GM12878 (cell line): ENCODE results near the gene RAD1. TPM values are rescaled to one million over a fixed set of nuclear protein-coding genes. Genes with fewer than 3 reads are reported as not detected.

Experiments used
- ATAC-seq: fragments of 200-7000 bp; cut with Tn5 transposase; 3 replicates; pipeline ENCODE4 v1.9.1; 2020; ENCODE audit warnings: mild to moderate bottlenecking, moderate library complexity
- BruUV-seq: library from RNA; stranded (reverse); fragments of 400-500 nt; replicated peaks from 2 replicates; lab custom pipeline; 2021; lab: Mats Ljungman, UMichigan
- CTCF ChIA-PET: fragments of 300-600 bp; sonication (Branson Sonifier 250); formaldehyde crosslinking; extraction: SDS; loops from one replicate; lab custom pipeline; 2021; ENCODE audit warnings: inconsistent platforms; lab: Yijun Ruan, JAX
- POLR2A ChIA-PET: fragments of 350-600 bp; formaldehyde crosslinking; extraction: SDS; loops from one replicate; lab custom pipeline; 2021; ENCODE audit warnings: inconsistent platforms; lab: Charles Lee
- RAD21 ChIA-PET: fragments of 300-600 bp; sonication (Branson Sonifier 250); formaldehyde crosslinking; loops from one replicate; lab custom pipeline; 2023; ENCODE audit warnings: antibody characterized with exemption; ENCODE audit not compliant: unreplicated experiment; lab: Charles Lee
- SMC1A ChIA-PET: fragments of 300-600 bp; sonication (Branson Sonifier 250); formaldehyde crosslinking; loops from one replicate; lab custom pipeline; 2023; ENCODE audit not compliant: unreplicated experiment, uncharacterized antibody; lab: Charles Lee
- DNase-seq: peaks from one replicate; pipeline ENCODE4 v3.0.0-alpha.2; 2011; ENCODE audit warnings: low read depth, low spot score
- FAIRE-seq: peaks from 3 replicates; lab custom pipeline; 2011; peaks lifted over from hg19 to GRCh38; lab: Jason Lieb, UNC
- H2AFZ ChIP-seq: 2 replicates; pipeline ENCODE4 v1.6.0; 2011; ENCODE audit warnings: low read depth, low read length, control low read depth; ENCODE audit not compliant: control insufficient read depth
- H3K27ac ChIP-seq: 2 replicates; pipeline ENCODE4 v1.5.1; 2011; ENCODE audit warnings: control low read depth; ENCODE audit not compliant: control insufficient read depth, insufficient read depth
- H3K27me3 ChIP-seq, 2 experiments: replicated peaks in 1 of 2; 2 replicates each; pipeline versions ENCODE4 v1.6.0 to v1.6.1; 2011; ENCODE audit warnings: low read length in 1 of 2; ENCODE audit not compliant: control insufficient read depth in 2 of 2, insufficient read depth in 2 of 2
- H3K36me3 ChIP-seq, 2 experiments: 2 replicates each; pipeline ENCODE4 v1.5.1; 2011; ENCODE audit warnings: low read length in 1 of 2; ENCODE audit not compliant: control insufficient read depth in 2 of 2, insufficient read depth in 2 of 2
- H3K4me1 ChIP-seq: 2 replicates; pipeline ENCODE4 v1.6.1; 2011; ENCODE audit warnings: mild to moderate bottlenecking, low read length, moderate library complexity, mixed read lengths; ENCODE audit not compliant: control insufficient read depth, insufficient read depth
- H3K4me2 ChIP-seq: 2 replicates; pipeline ENCODE4 v1.6.0; 2011; ENCODE audit warnings: control low read depth; ENCODE audit not compliant: control insufficient read depth, insufficient read depth
- H3K4me3 ChIP-seq: fragments of 200-600 bp; sonication (generic); 2 replicates; pipeline ENCODE4 v1.5.1; 2016
- H3K79me2 ChIP-seq: 2 replicates; pipeline ENCODE4 v1.6.0; 2011; ENCODE audit warnings: low read length; ENCODE audit not compliant: control insufficient read depth, insufficient read depth
- H3K9ac ChIP-seq: 2 replicates; pipeline ENCODE4 v1.8.0; 2011; ENCODE audit warnings: low read length, control low read depth, mixed read lengths; ENCODE audit not compliant: control insufficient read depth, insufficient read depth
- H3K9me3 ChIP-seq: replicated peaks from 3 replicates; pipeline ENCODE4 v1.5.1; 2011; ENCODE audit warnings: mild to moderate bottlenecking, low read length; ENCODE audit not compliant: control insufficient read depth, insufficient read depth
- H4K20me1 ChIP-seq: 2 replicates; pipeline ENCODE4 v1.6.0; 2011; ENCODE audit not compliant: control insufficient read depth, insufficient read depth
- MAX ChIP-seq: IDR thresholded peaks from 2 replicates; pipeline ENCODE4 v1.6.1; 2012; ENCODE audit warnings: low read depth, low read length, improper control_type of control experiment
- MXI1 ChIP-seq: fragments of 150-350 bp; IDR thresholded peaks from 2 replicates; pipeline ENCODE4 v1.6.1; 2011; ENCODE audit warnings: low read depth, mild to moderate bottlenecking, inconsistent platforms, low read length, improper control_type of control experiment
- RB1 ChIP-seq: fragments of 450-650 bp; formaldehyde crosslinking; IDR thresholded peaks from 2 replicates; pipeline ENCODE4 v1.6.1; 2017; ENCODE audit warnings: mild to moderate bottlenecking, borderline replicate concordance
- RELB ChIP-seq: fragments of 450-650 bp; IDR thresholded peaks from 2 replicates; pipeline ENCODE4 v1.6.1; 2017; ENCODE audit warnings: low read depth, mild to moderate bottlenecking, moderate library complexity
- WGBS: methylation state at CpG from one replicate; pipeline ENCODE4 v1.1.6; 2016; ENCODE audit warnings: low lambda C conversion rate; ENCODE audit not compliant: insufficient replicate concordance, insufficient coverage; ENCODE audit errors: missing lambda C conversion rate; 5-methylcytosine and 5-hydroxymethylcytosine counted together
- in situ Hi-C: fragments of 300-500 bp; cut with MboI; formaldehyde crosslinking; loops from 9 replicates; pipeline ENCODE4 v1.14.3; 2018; ENCODE audit warnings: mixed read lengths
- intact Hi-C: fragments of 100-400 bp; cut with micrococcal nuclease; formaldehyde crosslinking; loops from one replicate; pipeline ENCODE4 v1.14.2; 2022; ENCODE audit not compliant: unreplicated experiment
- polyA plus RNA-seq, 11 experiments: library from polyadenylated mRNA; depleted of rRNA in 4 of 11; unstranded in 6 of 11; stranded (reverse) in 5 of 11; fragments of >200 nt; fragmentation: Nextera tagmentation in 4 of 11; fragmentation: Illumina TruSeq in 1 of 11; extraction: Ambion mirVana in 4 of 11; extraction: Trizol in 1 of 11; gene quantifications; 1 replicate in 1 of 11; 2 replicates in 10 of 11; pipeline versions ENCODE4 v1.2.1 to v1.2.3, GENCODE V29; 2011 to 2016; ENCODE audit warnings: inconsistent platforms in 2 of 11, missing spikeins in 2 of 11, low read depth in 1 of 11
- total RNA-seq, 4 experiments: library from RNA; depleted of rRNA in 3 of 4; stranded (reverse); fragments of >200 nt in 3 of 4; fragmentation: Illumina TruSeq in 1 of 4; extraction: Trizol in 1 of 4; gene quantifications; 2 replicates each; pipeline versions ENCODE4 v1.2.1 to v1.2.3, GENCODE V29; 2013 to 2021

RAD1 gene
- total and polyA plus RNA-seq, 10 of the 15 experiments (the other 5 are each of a cell fraction or from before 2014, with no cell fraction given), result 21.1 to 58.4 (median 37.2) TPM

GRCh38 chr5:34915856-34916192 lies 520 bp upstream of the RAD1 start (continued):
- TF ChIP-seq RELB (peak; percentile 67), RB1 (no peak)

- Histone ChIP-seq H3K27ac (peak overlapping the region; percentile 90), H4K20me1 (no peaks in the 10 kb centered on the region), H2AFZ (peak overlapping the region; percentile 96), H3K4me3 (peak overlapping the region; percentile 100), H3K4me2 (peak overlapping the region; percentile 60), H3K9me3 (no peaks in the 10 kb centered on the region), H3K4me1 (peaks cover 6% of the 10 kb centered on the region; the same call in 1 of the 2 replicates), H3K27me3 (no peaks in the 10 kb centered on the region), H3K9ac (peak overlapping the region; percentile 96), H3K36me3 (peaks cover 0 to 2% of the 10 kb centered on the region in 2 experiments; a peak in 1 of 4 replicates), H3K79me2 (peaks cover 64% of the 10 kb centered on the region)
- ATAC-seq, result peak; percentile 35
- no TSS peak for BruUV-seq
- TF ChIP-seq MXI1 (peak; percentile 51; the same call in 1 of the 2 replicates), MAX (no peak)
- WGBS, result under 1% methylated on average over 20 of the region's 20 CpGs
- intact Hi-C loops (loop anchor here (2.0 to 10.0 kb wide), 3 partner anchors 14 to 910 kb away; partner anchors contain the start of genes AMACR and DNAJC21), in situ Hi-C loops (loop anchor here (10.0 to 25.0 kb wide), 3 partner anchors 427 to 1470 kb away; partner anchors contain the start of genes AMACR and TARS1)
- POLR2A ChIA-PET, result interaction anchor here (0.5 to 5.3 kb wide), 5 partner anchors 10 to 722 kb away, joined by 3 to 79 read pairs (median 5); partner anchors contain the start of gene DNAJC21
- DNase-seq, result no peak
- CTCF ChIA-PET, result interaction anchor here (0.9 to 2.9 kb wide), 8 partner anchors 15 to 429 kb away, joined by 3 to 13 read pairs (median 4); partner anchors contain the start of gene DNAJC21
- FAIRE-seq, result no peak
- SMC1A ChIA-PET, result interaction anchor here (0.7 to 4.5 kb wide), 10 partner anchors 9 to 416 kb away, joined by 3 to 27 read pairs (median 3); no protein-coding TSS in a partner anchor
- RAD21 ChIA-PET, result interaction anchor here (1.0 to 3.8 kb wide), 5 partner anchors 9 to 415 kb away, joined by 3 to 50 read pairs (median 5); partner anchors contain the start of gene DNAJC21
Observed at GRCh38 chr5:34914671-34915138, 599 bp downstream of the RAD1 start.
